Erythroblast (primary cell): ENCODE measurements around the gene MRGPRG.

Experiments
- GATA1 ChIP-seq: IDR thresholded peaks from 2 replicates; pipeline ENCODE4 v1.6.1; 2011; ENCODE audit warnings: low read depth, mild to moderate bottlenecking, control low read depth, low read length, moderate library complexity
- POLR2A ChIP-seq: IDR thresholded peaks from 2 replicates; pipeline ENCODE4 v1.6.1; 2011; ENCODE audit warnings: mild to moderate bottlenecking, low read length

- TF ChIP-seq POLR2A (no peak), GATA1 (no peak)
These were observed 46.6 kb downstream of the MRGPRG start for GRCh38 chr11:3171931-3172560.
